Neural progenitor cell (in vitro differentiated cells): ENCODE measurements around the gene ZBTB20.

Experiments
- CTCF ChIP-seq: fragments of 200-600 bp; sonication (generic); IDR thresholded peaks from 2 replicates; pipeline ENCODE4 v1.5.1; 2017; ENCODE audit warnings: antibody characterized with exemption, mild to moderate bottlenecking
- EZH2 ChIP-seq: fragments of 200-600 bp; sonication (generic); IDR thresholded peaks from 2 replicates; pipeline ENCODE4 v1.6.1; 2017; ENCODE audit warnings: antibody characterized with exemption, mild to moderate bottlenecking, moderate library complexity

- TF ChIP-seq CTCF (no peak), EZH2 (no peak)
Observed at GRCh38 chr3:114714957-114715460, 432.1 kb downstream of the ZBTB20 start.
